Measurements from ENCODE around the gene CNIH2. TPM values are rescaled to one million over a fixed set of nuclear protein-coding genes. Genes with fewer than 3 reads are reported as not detected.

CNIH2 gene
- total RNA-seq, 4 donors from 2014 or later, result not detected

- peak overlapping the region in 1 of 4 donors; percentile 18 for H3K27ac ChIP-seq
- in situ Hi-C loops (cut with MboI; ENCODE audit: low sequenced_read_pairs in 4 of 4), result no loop called here
- H3K4me3 ChIP-seq, result no peak overlapping the region
- H3K36me3 ChIP-seq, result no peaks in the 10 kb centered on the region
- H3K9me3 ChIP-seq, result no peaks in the 10 kb centered on the region
- ATAC-seq (peak in 1 of 2 donors; percentile 6), DNase-seq (peak in 1 of 2 donors; percentile 51)
- TF ChIP-seq POLR2A (IDR thresholded peaks at IDR 0.05), result no peak
- no peak for TF ChIP-seq CTCF (IDR thresholded peaks at IDR 0.05 in 4 of 5, conservative IDR thresholded peaks at IDR 0.05 in 1 of 5)
- H3K4me1 ChIP-seq, result peaks cover 9 to 12% of the 10 kb centered on the region in 2 donors
- intact Hi-C loops (cut with DNase I; ENCODE audit: low total_unique reads), result no loop called here
- peaks cover 0 to 1% (median 0%) of the 10 kb centered on the region in 3 donors for H3K27me3 ChIP-seq
Measured at GRCh38 chr11:66321606-66322005, 43.6 kb downstream of the CNIH2 start.

GRCh38 chr11:66322732-66323427 is 44.9 kb downstream of the CNIH2 start:
- peak overlapping the region in 1 of 4 donors; percentile 18 for H3K27ac ChIP-seq
- peak in 1 of 2 donors; percentile 65 for DNase-seq
- H3K27me3 ChIP-seq, result no peaks in the 10 kb centered on the region
- in situ Hi-C loops (cut with MboI; ENCODE audit: low sequenced_read_pairs in 4 of 4) (no loop called here), intact Hi-C loops (cut with DNase I; ENCODE audit: low total_unique reads) (no loop called here)
- no peak for TF ChIP-seq CTCF (IDR thresholded peaks at IDR 0.05 in 4 of 5, conservative IDR thresholded peaks at IDR 0.05 in 1 of 5)
- no peak for TF ChIP-seq POLR2A (IDR thresholded peaks at IDR 0.05)
- no peak overlapping the region for H3K4me3 ChIP-seq
- no peaks in the 10 kb centered on the region for H3K36me3 ChIP-seq
- H3K9me3 ChIP-seq, result no peaks in the 10 kb centered on the region
- peaks cover 6 to 20% of the 10 kb centered on the region in 2 donors for H3K4me1 ChIP-seq
- peak; percentile 33 to 54 for ATAC-seq

- peaks cover 9 to 25% of the 10 kb centered on the region in 2 donors for H3K4me1 ChIP-seq
- DNase-seq (no peak), ATAC-seq (no peak)
- H3K27me3 ChIP-seq, result no peaks in the 10 kb centered on the region
- no peak overlapping the region for H3K27ac ChIP-seq
- no peak overlapping the region for H3K4me3 ChIP-seq
- H3K36me3 ChIP-seq, result no peaks in the 10 kb centered on the region
- in situ Hi-C loops (cut with MboI; ENCODE audit: low sequenced_read_pairs in 4 of 4) (no loop called here), intact Hi-C loops (cut with DNase I; ENCODE audit: low total_unique reads) (no loop called here)
- no peaks in the 10 kb centered on the region for H3K9me3 ChIP-seq
- no peak for TF ChIP-seq CTCF (IDR thresholded peaks at IDR 0.05 in 4 of 5, conservative IDR thresholded peaks at IDR 0.05 in 1 of 5)
- TF ChIP-seq POLR2A (IDR thresholded peaks at IDR 0.05), result no peak
Measured at GRCh38 chr11:66323684-66324083, 45.7 kb downstream of the CNIH2 start.

- DNase-seq, result no peak
Measured at GRCh38 chr11:66324664-66325063, 46.7 kb downstream of the CNIH2 start.

More at GRCh38 chr11:66324664-66325063, 46.7 kb downstream of the CNIH2 start:
- Histone ChIP-seq H3K4me1 (peaks cover 12 to 24% of the 10 kb centered on the region in 2 donors), H3K27me3 (no peaks in the 10 kb centered on the region), H3K9me3 (no peaks in the 10 kb centered on the region), H3K27ac (no peak overlapping the region), H3K36me3 (no peaks in the 10 kb centered on the region), H3K4me3 (no peak overlapping the region)
- no peak for ATAC-seq
- intact Hi-C loops (cut with DNase I; ENCODE audit: low total_unique reads) (no loop called here), in situ Hi-C loops (cut with MboI; ENCODE audit: low sequenced_read_pairs in 4 of 4) (loop anchor here in 1 of 4 donors (5.0 kb wide), 1 partner anchor 63 kb away; no protein-coding TSS in a partner anchor)
- TF ChIP-seq CTCF (IDR thresholded peaks at IDR 0.05 in 4 of 5, conservative IDR thresholded peaks at IDR 0.05 in 1 of 5), result no peak
- TF ChIP-seq POLR2A (IDR thresholded peaks at IDR 0.05), result no peak

All from gastrocnemius medialis (tissue), 4 donors.